H1 (cell line): ENCODE measurements around the gene GALNT6. TPM values are rescaled to one million over a fixed set of nuclear protein-coding genes. Genes with fewer than 3 reads are reported as not detected.

Experiments used
- CTCF ChIA-PET: fragments of 300-600 bp; sonication (Branson Sonifier 250); formaldehyde crosslinking; loops from one replicate; lab custom pipeline; 2021; ENCODE audit not compliant: partially characterized antibody; lab: Charles Lee
- POLR2A ChIA-PET: fragments of 300-600 bp; sonication (Branson Sonifier 250); formaldehyde crosslinking; loops from one replicate; lab custom pipeline; 2021; ENCODE audit warnings: inconsistent platforms; ENCODE audit not compliant: partially characterized antibody; lab: Charles Lee
- DNase-seq, 2 experiments: peaks; one replicate each; pipeline versions ENCODE4 v3.0.0 to v3.0.0-alpha.2; 2010 to 2022; ENCODE audit warnings: low spot score in 2 of 2, low read depth in 1 of 2, mixed read lengths in 1 of 2
- FAIRE-seq: peaks from 2 replicates; lab custom pipeline; 2011; peaks lifted over from hg19 to GRCh38; lab: Jason Lieb, UNC
- H2AFZ ChIP-seq: 2 replicates; pipeline ENCODE4 v1.8.1; 2012; ENCODE audit warnings: low read length, inconsistent platforms
- H2AK5ac ChIP-seq: 2 replicates; pipeline ENCODE4 v1.6.1; 2013; ENCODE audit warnings: low read depth, low read length
- H2BK120ac ChIP-seq: replicated peaks from 2 replicates; pipeline ENCODE3; 2013; ENCODE audit warnings: low read depth, low read length, inconsistent platforms
- H2BK12ac ChIP-seq: 2 replicates; pipeline ENCODE4 v1.6.1; 2013; ENCODE audit warnings: low read depth, low read length
- H2BK15ac ChIP-seq: 2 replicates; pipeline ENCODE4 v1.6.1; 2013; ENCODE audit warnings: low read length
- H2BK20ac ChIP-seq: 2 replicates; pipeline ENCODE4 v1.6.1; 2013; ENCODE audit warnings: low read length
- H2BK5ac ChIP-seq: 2 replicates; pipeline ENCODE4 v1.6.1; 2013; ENCODE audit warnings: low read depth, low read length
- H3K14ac ChIP-seq: 2 replicates; pipeline ENCODE4 v1.6.1; 2013; ENCODE audit warnings: inconsistent platforms; ENCODE audit not compliant: insufficient read length
- H3K18ac ChIP-seq: 2 replicates; pipeline ENCODE4 v1.6.1; 2013; ENCODE audit warnings: low read length; ENCODE audit errors: extremely low read depth
- H3K23ac ChIP-seq: 2 replicates; pipeline ENCODE4 v1.6.1; 2013; ENCODE audit warnings: inconsistent platforms; ENCODE audit not compliant: insufficient read length
- H3K23me2 ChIP-seq: 2 replicates; pipeline ENCODE4 v1.6.1; 2013; ENCODE audit warnings: low read depth, low read length
- H3K27ac ChIP-seq: 2 replicates; pipeline ENCODE4 v1.6.1; 2011; ENCODE audit warnings: low read depth, low read length, inconsistent platforms
- H3K27me3 ChIP-seq, 4 experiments: replicated peaks in 1 of 4; 1 replicate in 1 of 4; 2 replicates in 3 of 4; pipeline versions ENCODE4 v1.6.1 to v1.8.1; 2011 to 2013; ENCODE audit warnings: low read length in 3 of 4, mild to moderate bottlenecking in 3 of 4, inconsistent platforms in 2 of 4, mixed read lengths in 2 of 4, moderate library complexity in 1 of 4; ENCODE audit not compliant: control insufficient read depth in 3 of 4, insufficient read depth in 3 of 4; ENCODE audit errors: extremely low read depth in 1 of 4
- H3K36me3 ChIP-seq, 4 experiments: 2 replicates each; pipeline versions ENCODE4 v1.6.1 to v1.8.1; 2011 to 2013; ENCODE audit warnings: mild to moderate bottlenecking in 4 of 4, low read length in 3 of 4, moderate library complexity in 2 of 4, control low read depth in 1 of 4, inconsistent platforms in 1 of 4; ENCODE audit not compliant: insufficient read depth in 4 of 4, control insufficient read depth in 2 of 4
- H3K4ac ChIP-seq: replicated peaks from 2 replicates; pipeline ENCODE3; 2013; ENCODE audit warnings: low read length, low read depth, mixed read lengths, inconsistent platforms; ENCODE audit not compliant: insufficient read length
- H3K4me1 ChIP-seq, 4 experiments: replicated peaks in 1 of 4; 1 replicate in 1 of 4; 2 replicates in 3 of 4; pipeline versions ENCODE4 v1.6.1 to v1.8.1; 2011 to 2013; ENCODE audit warnings: low read length in 3 of 4, inconsistent platforms in 2 of 4, mixed read lengths in 1 of 4; ENCODE audit not compliant: insufficient read depth in 4 of 4, control insufficient read depth in 3 of 4
- H3K4me2 ChIP-seq, 2 experiments: 2 replicates each; pipeline versions ENCODE4 v1.6.1 to v1.8.1; 2011 to 2013; ENCODE audit warnings: low read depth in 2 of 2, low read length in 2 of 2, control low read depth in 1 of 2, inconsistent platforms in 1 of 2, mild to moderate bottlenecking in 1 of 2; ENCODE audit not compliant: insufficient read depth in 1 of 2
- H3K4me3 ChIP-seq, 4 experiments: fragments of 200-600, 300-600 bp in 1 of 4; sonication (generic), shearing (Covaris generic), sonication (Bioruptor Twin) in 1 of 4; 2 replicates each; pipeline versions ENCODE4 v1.5.1 to v1.8.1; 2011 to 2016; ENCODE audit warnings: low read length in 4 of 4, low read depth in 3 of 4, control low read depth in 2 of 4, inconsistent platforms in 2 of 4, mild to moderate bottlenecking in 2 of 4, mixed read lengths in 1 of 4, moderate library complexity in 1 of 4; ENCODE audit not compliant: insufficient read depth in 2 of 4; ENCODE audit errors: extremely low read depth in 1 of 4
- H3K56ac ChIP-seq: replicated peaks from 2 replicates; pipeline ENCODE3; 2013; ENCODE audit warnings: low read depth, mild to moderate bottlenecking, mixed read lengths, low read length, inconsistent platforms; ENCODE audit not compliant: insufficient read length
- H3K79me1 ChIP-seq: 2 replicates; pipeline ENCODE4 v1.6.1; 2013; ENCODE audit warnings: low read depth, low read length, control low read depth
- H3K79me2 ChIP-seq, 2 experiments: 2 replicates each; pipeline versions ENCODE4 v1.6.1 to v1.8.1; 2012 to 2013; ENCODE audit warnings: low read length in 2 of 2, mild to moderate bottlenecking in 2 of 2, inconsistent platforms in 1 of 2; ENCODE audit not compliant: insufficient read depth in 2 of 2, control insufficient read depth in 1 of 2
- H3K9ac ChIP-seq, 4 experiments: replicated peaks in 1 of 4; 1 replicate in 1 of 4; 2 replicates in 3 of 4; pipeline versions ENCODE4 v1.6.1 to v1.8.1; 2011 to 2013; ENCODE audit warnings: low read depth in 3 of 4, low read length in 3 of 4, control low read depth in 2 of 4, mild to moderate bottlenecking in 2 of 4, moderate library complexity in 2 of 4, inconsistent platforms in 1 of 4; ENCODE audit errors: extremely low read depth in 1 of 4
- H3K9me3 ChIP-seq, 2 experiments: 2 replicates each; pipeline versions ENCODE4 v1.6.1 to v1.8.1; 2012 to 2013; ENCODE audit warnings: mild to moderate bottlenecking in 2 of 2, moderate library complexity in 2 of 2, control low read depth in 1 of 2, inconsistent platforms in 1 of 2, low read depth in 1 of 2, low read length in 1 of 2, mixed read lengths in 1 of 2; ENCODE audit not compliant: insufficient read depth in 2 of 2
- H4K20me1 ChIP-seq, 2 experiments: replicated peaks in 1 of 2; 2 replicates each; pipeline versions ENCODE3 to v1.8.1; 2011 to 2013; ENCODE audit warnings: inconsistent platforms in 2 of 2, low read length in 2 of 2, mild to moderate bottlenecking in 1 of 2; ENCODE audit not compliant: insufficient read depth in 2 of 2, control insufficient read depth in 1 of 2
- H4K5ac ChIP-seq: 2 replicates; pipeline ENCODE4 v1.6.1; 2013; ENCODE audit warnings: low read length, low read depth, mixed read lengths, inconsistent platforms; ENCODE audit not compliant: insufficient read length
- H4K8ac ChIP-seq: 2 replicates; pipeline ENCODE4 v1.8.0; 2013; ENCODE audit warnings: mild to moderate bottlenecking, moderate library complexity, low read length, inconsistent platforms; ENCODE audit not compliant: insufficient read depth; ENCODE audit errors: extremely low read depth
- H4K91ac ChIP-seq: replicated peaks from 2 replicates; pipeline ENCODE3; 2013; ENCODE audit warnings: low read length, mixed read lengths, inconsistent platforms; ENCODE audit not compliant: insufficient read length
- ATF2 ChIP-seq: IDR thresholded peaks from 2 replicates; pipeline ENCODE4 v1.6.1; 2012; ENCODE audit warnings: low read length, inconsistent platforms
- ATF3 ChIP-seq: IDR thresholded peaks from 2 replicates; pipeline ENCODE4 v1.6.1; 2011; ENCODE audit warnings: low read depth, mild to moderate bottlenecking, low read length; ENCODE audit not compliant: insufficient read depth
- CBX8 ChIP-seq: fragments of 300-800, 300-1000 bp; sonication (generic); IDR thresholded peaks from 2 replicates; pipeline ENCODE4 v1.7.1; 2016; ENCODE audit warnings: low read depth, low read length, borderline replicate concordance
- CHD2 ChIP-seq: IDR thresholded peaks from 2 replicates; pipeline ENCODE4 v1.6.1; 2012; ENCODE audit warnings: low read length, improper control_type of control experiment
- GABPA ChIP-seq: IDR thresholded peaks from 2 replicates; pipeline ENCODE4 v1.6.1; 2011; ENCODE audit warnings: mild to moderate bottlenecking, low read length, moderate library complexity, borderline replicate concordance; ENCODE audit not compliant: insufficient read depth
- HDAC6 ChIP-seq: IDR thresholded peaks from one replicate; pipeline ENCODE4 v1.7.1; 2012; ENCODE audit warnings: low read depth, mild to moderate bottlenecking, inconsistent platforms, low read length, moderate library complexity
- JUND ChIP-seq: IDR thresholded peaks from 2 replicates; pipeline ENCODE4 v1.6.1; 2011; ENCODE audit warnings: mild to moderate bottlenecking, improper control_type of control experiment, low read length
- KDM5A ChIP-seq: fragments of 200-600 bp; IDR thresholded peaks from 2 replicates; pipeline ENCODE4 v1.7.1; 2012; ENCODE audit warnings: mild to moderate bottlenecking, low read length, inconsistent platforms, mixed read lengths
- NRF1 ChIP-seq: IDR thresholded peaks from 2 replicates; pipeline ENCODE4 v1.6.1; 2011; ENCODE audit warnings: mild to moderate bottlenecking, low read depth, low read length, improper control_type of control experiment
- RXRA ChIP-seq: IDR thresholded peaks from 2 replicates; pipeline ENCODE4 v1.6.1; 2011; ENCODE audit warnings: low read depth, mild to moderate bottlenecking, low read length, moderate library complexity; ENCODE audit not compliant: insufficient read depth
- SIRT6 ChIP-seq: IDR thresholded peaks from one replicate; pipeline ENCODE4 v1.7.1; 2012; ENCODE audit warnings: low read length, inconsistent platforms
- SP4 ChIP-seq: IDR thresholded peaks from 2 replicates; pipeline ENCODE4 v1.6.1; 2012; ENCODE audit warnings: low read length, inconsistent platforms
- TAF1 ChIP-seq: IDR thresholded peaks from 2 replicates; pipeline ENCODE4 v1.6.1; 2011; ENCODE audit warnings: mild to moderate bottlenecking, low read depth, low read length
- WGBS, 2 experiments: shearing (Covaris generic) in 1 of 2; methylation state at CpG; one replicate each; pipeline versions ENCODE4 v1.1.6 to v1.1.7; 2013 to 2015; ENCODE audit warnings: low lambda C conversion rate in 2 of 2, mixed read lengths in 2 of 2, inconsistent platforms in 1 of 2, low coverage in 1 of 2, missing lambda C conversion rate in 1 of 2; ENCODE audit not compliant: insufficient replicate concordance in 2 of 2, insufficient coverage in 1 of 2, insufficient read length in 1 of 2; ENCODE audit errors: extremely low coverage in 1 of 2, missing lambda C conversion rate in 1 of 2; 5-methylcytosine and 5-hydroxymethylcytosine counted together
- polyA plus RNA-seq, 7 experiments: library from polyadenylated mRNA; depleted of rRNA in 3 of 7; stranded (reverse) in 5 of 7; unstranded in 2 of 7; fragments of >200 nt in 5 of 7; fragments of 200-250 nt in 2 of 7; gene quantifications; 1 replicate in 5 of 7; 2 replicates in 1 of 7; 4 replicates in 1 of 7; pipeline versions ENCODE4 v1.2.1 to v1.2.3, GENCODE V29; 2011 to 2013; ENCODE audit warnings: missing spikeins in 2 of 7, mixed read lengths in 2 of 7
- total RNA-seq: library from RNA; stranded (reverse); fragmentation: NEBNext Ultra II Directional; extraction: Animal tissue kit (Norgen Biotek cat#: 25700); gene quantifications from 2 replicates; pipeline ENCODE4 v1.2.1, GENCODE V29; 2021

The GALNT6 gene
- total and polyA plus RNA-seq, 2 of the 8 experiments (the other 6 are each of a cell fraction or from before 2014, with no cell fraction given): 5.8 to 10.7 TPM

GRCh38 chr12:51333536-51333935, 57.7 kb downstream of the GALNT6 start:
- Histone ChIP-seq H4K20me1 (no peaks in the 10 kb centered on the region), H3K9me3 (no peaks in the 10 kb centered on the region), H3K23me2 (no peaks in the 10 kb centered on the region), H3K79me2 (no peaks in the 10 kb centered on the region), H3K36me3 (no peaks in the 10 kb centered on the region), H3K9ac (no peak overlapping the region), H3K56ac (no peak overlapping the region), H3K4me2 (no peak overlapping the region), H2BK5ac (no peak overlapping the region), H3K18ac (no peak overlapping the region), H3K4me1 (no peaks in the 10 kb centered on the region), H3K4me3 (no peak overlapping the region), H4K91ac (no peak overlapping the region), H4K8ac (no peak overlapping the region), H3K23ac (no peak overlapping the region), H3K4ac (no peak overlapping the region), H2BK12ac (no peak overlapping the region), H3K79me1 (no peaks in the 10 kb centered on the region), H2BK120ac (no peak overlapping the region), H2AFZ (no peak overlapping the region), H4K5ac (no peak overlapping the region), H2AK5ac (no peak overlapping the region), H3K27me3 (no peaks in the 10 kb centered on the region), H3K27ac (no peak overlapping the region), H2BK15ac (no peak overlapping the region), H2BK20ac (no peak overlapping the region), H3K14ac (no peak overlapping the region)
- WGBS, 2 experiments: 77% methylated on average over 6 of the region's 6 CpGs; no CpG with 5 or more reads in 1 of the 2 experiments
- ChIA-PET CTCF (interaction anchor here (1.6 to 2.2 kb wide), 3 partner anchors 12 to 71 kb away, joined by 5 to 10 read pairs (median 6); no protein-coding TSS in a partner anchor), POLR2A (interaction anchor here (0.9 kb wide), 1 partner anchor 33 kb away, joined by 3 read pairs; no protein-coding TSS in a partner anchor)
- DNase-seq (no peak), FAIRE-seq (no peak)
- no peak for TF ChIP-seq CBX8
- no peak for TF ChIP-seq SIRT6
- no peak for TF ChIP-seq SP4
- no peak for TF ChIP-seq RXRA
- TF ChIP-seq ATF2: no peak
- no peak for TF ChIP-seq GABPA
- TF ChIP-seq TAF1: no peak
- no peak for TF ChIP-seq JUND
- TF ChIP-seq NRF1: no peak
- no peak for TF ChIP-seq ATF3
- no peak for TF ChIP-seq HDAC6
- no peak for TF ChIP-seq CHD2
- TF ChIP-seq KDM5A: no peak
